Astrocyte of the cerebellum (primary cell): ENCODE results near the gene ECPAS.

Experiments used
- DNase-seq: peaks from one replicate; pipeline ENCODE4 v3.0.0-alpha.2; 2011; ENCODE audit warnings: low read depth
- H3K4me3 ChIP-seq: 2 replicates; pipeline ENCODE4 v1.5.1; 2011; ENCODE audit warnings: mild to moderate bottlenecking, low read depth, low read length, moderate library complexity
- CTCF ChIP-seq: IDR thresholded peaks from 2 replicates; pipeline ENCODE4 v1.5.1; 2012; ENCODE audit warnings: low read length, low read depth, moderate library complexity, mild to moderate bottlenecking; ENCODE audit errors: missing control alignments
- in situ Hi-C: cut with HindIII; loops from 2 replicates; pipeline ENCODE4 v1.10.0; 2017; ENCODE audit warnings: low sequenced_read_pairs

The ECPAS gene

GRCh38 chr9:111366978-111367377 is 117.2 kb downstream of the ECPAS start:
- H3K4me3 ChIP-seq = no peak overlapping the region
- in situ Hi-C loops = no loop called here
- TF ChIP-seq CTCF = no peak
- DNase-seq = no peak

- H3K4me3 ChIP-seq = no peak overlapping the region
These were observed 121.7 kb downstream of the ECPAS start for GRCh38 chr9:111362526-111362925.

GRCh38 chr9:111360881-111361280 is 123.3 kb downstream of the ECPAS start:
- in situ Hi-C loops = no loop called here
- no peak overlapping the region for H3K4me3 ChIP-seq
- no peak for TF ChIP-seq CTCF
- no peak for DNase-seq

More at GRCh38 chr9:111362526-111362925, 121.7 kb downstream of the ECPAS start:
- in situ Hi-C loops = no loop called here
- no peak for TF ChIP-seq CTCF
- no peak for DNase-seq

- TF ChIP-seq CTCF = no peak
- in situ Hi-C loops = no loop called here
- peak overlapping the region; percentile 33 for H3K4me3 ChIP-seq
- peak; percentile 82 for DNase-seq
These were observed 127.5 kb downstream of the ECPAS start for GRCh38 chr9:111356481-111357244.

GRCh38 chr9:111352545-111352944 is 131.6 kb downstream of the ECPAS start:
- no peak for TF ChIP-seq CTCF
- no peak for DNase-seq
- in situ Hi-C loops = no loop called here
- no peak overlapping the region for H3K4me3 ChIP-seq

- DNase-seq = no peak
- H3K4me3 ChIP-seq = no peak overlapping the region
- TF ChIP-seq CTCF = no peak
- in situ Hi-C loops = no loop called here
These were observed 133.6 kb downstream of the ECPAS start for GRCh38 chr9:111350556-111350955.
